ENCODE data around the gene SERPINA3.

Gene SERPINA3

DNA sequence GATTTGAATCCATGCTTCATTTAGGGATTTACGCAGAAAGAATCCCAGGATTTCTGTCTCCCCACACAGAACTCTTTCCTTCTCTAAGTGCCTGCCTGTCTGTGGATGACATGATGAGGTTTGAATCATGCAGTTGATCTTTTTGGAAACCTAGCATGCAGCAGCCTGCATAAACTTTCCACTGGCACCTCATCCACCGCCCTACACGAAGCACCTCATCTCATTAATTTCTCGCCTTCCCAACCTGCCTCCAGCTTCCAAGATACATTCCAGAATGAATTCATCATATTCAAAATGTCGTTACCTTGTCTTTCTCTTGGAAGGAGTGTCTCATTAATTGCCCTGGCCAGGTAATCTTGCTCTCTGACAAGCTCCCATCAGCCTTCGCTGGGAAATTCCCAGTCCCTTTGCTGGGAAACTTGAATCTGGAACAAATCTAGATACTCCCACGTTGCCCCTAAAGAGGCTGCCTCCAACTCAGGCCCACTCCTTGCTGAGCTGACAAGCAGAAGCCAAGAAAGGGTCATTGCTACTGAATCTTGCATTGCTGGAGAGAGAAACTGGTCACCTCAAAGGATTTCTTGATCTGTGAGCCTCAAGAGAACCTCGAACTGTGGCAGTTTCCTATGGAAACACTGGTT is 48.2 kb downstream of the SERPINA3 start:
- no peak for DNase-seq

DNA sequence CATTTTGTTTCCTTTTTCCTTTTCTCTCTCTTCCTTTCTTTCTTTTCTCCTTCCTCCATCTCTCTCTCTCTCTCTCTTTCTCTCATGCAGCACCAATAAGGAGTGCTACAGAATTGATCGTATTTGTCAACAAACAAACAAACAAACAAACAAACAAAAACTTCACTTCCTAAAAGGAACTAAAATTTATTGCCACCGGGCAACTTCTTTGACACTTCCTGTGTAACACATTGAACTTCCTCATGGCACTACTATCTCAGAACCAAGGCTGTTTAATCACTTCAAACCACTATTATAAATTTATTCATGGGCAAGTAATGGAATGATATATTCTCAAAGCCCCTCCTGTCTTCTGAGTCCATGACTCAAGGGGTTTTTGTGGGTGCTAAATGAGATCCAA is 51.3 kb downstream of the SERPINA3 start:
- DNase-seq: no peak

DNA sequence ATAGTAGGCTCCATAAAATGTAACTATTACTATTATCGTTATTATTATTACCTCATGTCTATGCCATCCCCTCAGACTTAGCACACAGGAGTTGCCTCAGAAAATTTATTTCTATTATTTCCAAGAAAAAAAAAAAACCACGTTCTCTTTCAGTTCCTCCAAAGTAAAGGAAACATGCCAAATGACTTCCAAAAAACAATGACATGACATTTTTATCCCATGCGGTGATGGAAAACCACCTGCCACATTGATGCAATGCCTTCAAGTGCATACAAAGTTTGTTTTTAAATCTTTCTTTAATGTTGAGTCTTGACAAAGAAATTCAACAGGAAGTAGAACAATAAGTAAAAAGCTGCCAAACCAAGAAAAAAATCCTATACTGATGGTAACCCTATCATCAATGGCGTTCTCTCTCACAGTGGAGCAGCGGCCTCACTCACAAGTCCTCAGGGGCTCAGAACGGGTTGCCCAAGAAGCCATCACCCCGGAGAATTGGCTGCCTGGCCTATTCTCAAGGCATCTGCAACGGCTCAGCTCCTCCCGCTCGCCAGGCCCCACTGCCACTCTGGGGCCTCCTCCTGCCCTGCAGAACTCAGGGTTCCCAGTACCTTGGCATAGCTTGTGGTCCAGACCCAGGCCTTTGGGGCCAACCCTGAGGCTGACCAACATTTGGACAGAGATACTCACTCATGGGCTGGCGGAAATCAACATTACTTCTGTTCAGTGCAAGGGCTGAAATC is 51.9 kb downstream of the SERPINA3 start:
- DNase-seq: no peak

DNA sequence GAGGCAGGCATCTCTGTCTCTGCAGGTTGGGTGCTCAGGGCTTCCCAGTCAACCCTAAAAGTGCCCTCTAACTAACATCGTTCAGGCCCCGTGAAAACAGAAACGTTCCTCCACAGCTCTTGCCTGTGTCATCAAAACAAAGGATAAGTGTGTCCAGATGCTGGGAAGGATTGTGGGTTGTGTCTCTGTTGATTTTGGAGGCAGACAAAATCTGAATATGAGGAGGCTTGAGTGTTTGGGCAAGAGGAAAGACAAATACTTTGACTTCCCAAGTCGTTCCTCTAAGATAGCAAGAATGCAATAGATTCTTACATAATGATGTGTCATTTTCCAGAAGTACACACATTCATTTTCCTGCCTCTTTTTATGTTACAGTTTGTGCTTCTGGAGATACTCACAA is 52.9 kb downstream of the SERPINA3 start:
- no peak for DNase-seq

DNA sequence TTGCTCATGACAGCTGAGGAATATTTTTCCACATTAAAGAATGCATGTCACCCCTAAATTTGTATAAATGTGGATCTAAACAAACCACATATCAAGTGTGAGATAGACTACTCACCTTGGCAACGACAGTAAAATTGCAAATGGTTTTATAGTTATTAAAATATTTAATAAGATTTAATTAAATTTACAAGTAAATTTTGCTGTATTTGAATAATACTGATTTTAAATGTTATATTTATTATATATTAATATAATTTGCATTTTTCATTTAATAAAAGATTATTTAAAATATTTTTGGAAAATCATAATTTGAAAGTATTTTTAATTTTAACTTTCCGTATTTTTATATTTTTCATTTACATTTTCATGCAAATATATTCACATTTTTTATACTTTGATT is 53.4 kb downstream of the SERPINA3 start:
- no peak for DNase-seq

DNA sequence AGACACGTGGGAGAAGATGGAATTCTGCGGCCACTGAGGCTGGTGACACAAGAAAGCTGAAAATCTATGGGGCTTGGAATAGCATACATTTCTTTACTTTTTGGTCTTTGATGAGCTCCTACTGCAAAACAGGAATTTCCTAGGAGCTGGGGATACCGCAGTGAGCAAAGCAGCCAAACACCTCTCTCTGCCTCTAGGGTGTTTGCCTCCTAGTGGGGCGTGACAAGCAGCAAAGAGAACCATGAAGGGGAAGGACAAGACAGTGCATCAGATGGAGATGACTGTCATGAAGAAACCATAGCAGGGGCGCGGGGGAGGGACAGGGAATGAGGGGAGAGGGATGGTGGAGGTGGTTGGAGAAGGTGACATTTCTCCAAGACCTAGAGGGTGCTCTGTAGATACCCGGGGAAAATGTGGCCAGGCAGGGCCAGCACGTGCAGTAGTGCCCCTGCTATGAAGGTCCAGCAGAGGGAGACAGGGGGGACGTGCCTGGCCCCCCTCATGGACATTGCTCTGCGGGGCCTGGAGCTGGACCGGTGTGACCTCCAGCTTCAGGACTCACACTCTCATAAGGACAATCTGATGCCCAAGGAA is 58.6 kb downstream of the SERPINA3 start:
- no peak for DNase-seq

DNA sequence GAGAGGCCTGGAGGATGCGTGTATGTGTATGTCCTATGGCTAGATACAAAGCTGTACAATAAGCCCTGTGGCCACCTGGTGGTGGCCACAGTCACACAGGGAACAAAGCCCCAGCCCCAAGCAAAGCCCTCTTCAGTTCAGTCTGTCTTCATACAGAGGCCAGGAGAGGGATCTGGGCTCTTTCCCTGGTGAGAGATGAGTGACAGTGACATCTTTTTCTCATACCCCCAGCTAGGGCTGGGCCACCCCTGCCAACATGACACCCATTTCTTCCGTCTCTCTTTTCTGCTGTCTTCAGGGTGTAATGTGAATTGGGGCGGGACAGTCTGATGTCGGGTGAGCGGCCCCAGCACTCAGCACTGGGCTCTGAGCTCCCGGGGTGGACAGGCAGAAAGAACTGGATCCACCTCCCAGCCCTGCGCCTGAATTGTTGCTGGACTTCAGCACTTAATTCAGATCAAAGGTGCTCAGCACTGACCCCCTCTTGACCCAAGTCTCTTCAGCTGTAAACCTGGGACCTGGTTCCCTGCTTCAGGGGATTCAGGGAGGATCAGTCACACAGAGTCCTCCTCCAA is 59.8 kb downstream of the SERPINA3 start:
- DNase-seq: no peak

DNA sequence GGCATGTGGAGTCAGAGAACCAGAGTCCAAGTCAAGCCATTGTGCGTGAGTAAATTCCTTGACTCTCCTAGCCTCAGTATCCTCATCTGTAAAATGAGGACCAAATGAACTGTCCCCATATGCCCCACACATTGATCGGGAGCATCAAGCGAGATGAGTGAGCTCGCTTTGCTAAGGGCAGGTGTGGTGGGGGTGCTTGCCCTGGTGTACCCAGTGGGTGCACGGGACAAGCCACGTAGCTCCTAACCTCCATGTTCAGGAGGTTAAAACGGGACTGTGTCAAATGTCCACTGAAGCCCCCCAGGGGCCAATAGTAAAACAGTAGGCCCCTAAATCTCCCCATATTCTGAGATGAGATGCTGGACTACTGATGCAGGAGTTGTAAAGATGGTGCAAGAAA is 60.9 kb downstream of the SERPINA3 start:
- no peak for DNase-seq
